ENCODE data around the gene ZNF423. TPM values are rescaled to one million over a fixed set of nuclear protein-coding genes. Genes with fewer than 3 reads are reported as not detected.

Gene ZNF423
- total RNA-seq, 1 donor from 2014 or later: 16.7 TPM

DNA sequence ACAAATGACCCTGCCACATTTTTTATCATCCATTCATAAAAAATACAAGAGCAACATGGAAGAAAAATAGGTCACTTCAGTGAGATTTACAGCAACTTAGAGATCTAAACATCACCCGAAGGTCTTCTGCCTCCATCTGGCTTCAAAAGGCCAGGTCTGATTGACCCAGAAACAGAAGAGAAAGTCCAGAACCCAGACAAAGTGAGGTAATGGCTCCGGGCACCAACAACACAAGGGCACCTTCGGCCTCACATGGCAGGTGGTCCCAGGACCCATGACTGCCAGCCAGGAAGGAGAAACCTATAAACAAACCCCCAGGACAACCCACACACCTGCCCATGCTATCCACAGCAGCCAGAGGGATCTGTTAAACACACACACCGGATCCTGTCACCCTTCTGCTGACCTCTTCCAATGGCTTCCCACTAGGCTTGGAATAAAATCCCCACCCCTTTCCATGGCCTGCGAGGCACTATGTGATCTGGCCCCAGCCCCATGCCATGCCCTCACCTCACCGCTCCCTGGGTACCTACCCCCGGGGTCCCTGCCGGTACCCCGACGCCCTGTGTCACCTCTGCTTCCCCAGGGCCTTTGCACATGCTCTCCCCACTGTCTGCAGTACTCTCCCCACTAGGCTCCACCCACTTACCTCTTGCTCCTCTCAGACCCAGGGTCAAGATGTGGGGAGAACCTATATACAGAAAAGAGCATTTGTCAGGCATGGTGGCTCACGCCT lies 149.1 kb downstream of the ZNF423 start:
- Histone ChIP-seq H3K9ac (ENCODE audit: low read depth in 1 of 3, low read length in 3 of 3) (no peak overlapping the region), H3K4me3 (ENCODE audit: low read length in 3 of 3) (no peak overlapping the region), H3K27ac (ENCODE audit: low read depth, low read length) (no peak overlapping the region), H3K27me3 (ENCODE audit: control insufficient read depth in 3 of 3, insufficient read depth in 3 of 3, low read length in 3 of 3) (no peaks in the 10 kb centered on the region), H3K9me3 (ENCODE audit: control insufficient read depth in 3 of 3, low read length in 3 of 3) (no peaks in the 10 kb centered on the region), H3K4me1 (ENCODE audit: control insufficient read depth in 3 of 3, insufficient read depth in 3 of 3, low read length in 3 of 3) (peaks cover 7 to 26% (median 8%) of the 10 kb centered on the region in 3 donors), H3K36me3 (ENCODE audit: control insufficient read depth in 3 of 3, insufficient read depth in 3 of 3, low read length in 3 of 3) (no peaks in the 10 kb centered on the region)

DNA sequence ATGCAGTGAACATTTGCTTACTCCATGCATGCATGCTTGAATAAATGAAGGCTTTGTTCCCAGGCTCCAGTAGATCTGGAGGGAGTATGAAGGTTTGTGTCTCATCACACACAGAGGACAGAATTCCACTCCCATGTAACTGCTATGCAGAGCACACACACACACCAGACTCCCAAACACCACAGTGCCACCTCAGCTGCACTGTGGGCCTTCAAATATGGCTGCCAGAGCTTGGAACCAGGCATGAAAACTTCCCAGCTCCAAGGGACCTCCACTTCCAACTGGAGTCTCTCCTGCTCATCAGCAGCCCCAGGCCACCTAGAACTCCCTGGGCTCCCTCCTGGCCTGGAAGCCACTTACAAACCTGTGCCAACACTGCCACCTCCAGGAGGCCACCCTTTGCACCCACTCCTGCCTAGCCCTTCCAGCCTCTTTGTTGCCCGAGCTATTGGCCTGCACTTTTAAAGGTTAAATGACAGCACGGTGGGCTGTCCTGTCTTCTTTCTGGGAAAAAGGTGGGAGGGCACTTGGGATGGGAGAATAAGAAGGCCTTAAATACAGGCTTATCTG lies 151.2 kb downstream of the ZNF423 start:
- H3K27me3 ChIP-seq (ENCODE audit: control insufficient read depth in 3 of 3, insufficient read depth in 3 of 3, low read length in 3 of 3): no peaks in the 10 kb centered on the region
- H3K9me3 ChIP-seq (ENCODE audit: control insufficient read depth in 3 of 3, low read length in 3 of 3): no peaks in the 10 kb centered on the region
- H3K4me3 ChIP-seq (ENCODE audit: low read length in 3 of 3): no peak overlapping the region
- H3K27ac ChIP-seq (ENCODE audit: low read depth, low read length): no peak overlapping the region
- H3K9ac ChIP-seq (ENCODE audit: low read depth in 1 of 3, low read length in 3 of 3): no peak overlapping the region
- H3K4me1 ChIP-seq (ENCODE audit: control insufficient read depth in 3 of 3, insufficient read depth in 3 of 3, low read length in 3 of 3): peaks cover 17 to 42% (median 22%) of the 10 kb centered on the region in 3 donors
- H3K36me3 ChIP-seq (ENCODE audit: control insufficient read depth in 3 of 3, insufficient read depth in 3 of 3, low read length in 3 of 3): no peaks in the 10 kb centered on the region

GRCh38 chr16:49703483-49703882 lies 152.4 kb downstream of the ZNF423 start:
- no peak overlapping the region for H3K27ac ChIP-seq (ENCODE audit: low read depth, low read length)
- H3K4me1 ChIP-seq (ENCODE audit: control insufficient read depth in 3 of 3, insufficient read depth in 3 of 3, low read length in 3 of 3): peaks cover 21 to 43% (median 25%) of the 10 kb centered on the region in 3 donors

GRCh38 chr16:49701789-49702494 lies 154.0 kb downstream of the ZNF423 start:
- Histone ChIP-seq H3K4me1 (ENCODE audit: control insufficient read depth in 3 of 3, insufficient read depth in 3 of 3, low read length in 3 of 3) (peaks cover 21 to 43% (median 25%) of the 10 kb centered on the region in 3 donors), H3K27me3 (ENCODE audit: control insufficient read depth in 3 of 3, insufficient read depth in 3 of 3, low read length in 3 of 3) (no peaks in the 10 kb centered on the region), H3K27ac (ENCODE audit: low read depth, low read length) (no peak overlapping the region), H3K36me3 (ENCODE audit: control insufficient read depth in 3 of 3, insufficient read depth in 3 of 3, low read length in 3 of 3) (no peaks in the 10 kb centered on the region), H3K4me3 (ENCODE audit: low read length in 3 of 3) (no peak overlapping the region), H3K9me3 (ENCODE audit: control insufficient read depth in 3 of 3, low read length in 3 of 3) (no peaks in the 10 kb centered on the region), H3K9ac (ENCODE audit: low read depth in 1 of 3, low read length in 3 of 3) (no peak overlapping the region)

More at GRCh38 chr16:49703483-49703882, 152.4 kb downstream of the ZNF423 start:
- Histone ChIP-seq H3K9ac (ENCODE audit: low read depth in 1 of 3, low read length in 3 of 3) (no peak overlapping the region), H3K36me3 (ENCODE audit: control insufficient read depth in 3 of 3, insufficient read depth in 3 of 3, low read length in 3 of 3) (no peaks in the 10 kb centered on the region), H3K9me3 (ENCODE audit: control insufficient read depth in 3 of 3, low read length in 3 of 3) (no peaks in the 10 kb centered on the region), H3K27me3 (ENCODE audit: control insufficient read depth in 3 of 3, insufficient read depth in 3 of 3, low read length in 3 of 3) (no peaks in the 10 kb centered on the region), H3K4me3 (ENCODE audit: low read length in 3 of 3) (no peak overlapping the region)

- H3K9me3 ChIP-seq (ENCODE audit: control insufficient read depth in 3 of 3, low read length in 3 of 3): no peaks in the 10 kb centered on the region
- H3K36me3 ChIP-seq (ENCODE audit: control insufficient read depth in 3 of 3, insufficient read depth in 3 of 3, low read length in 3 of 3): no peaks in the 10 kb centered on the region
- peaks cover 21 to 43% (median 25%) of the 10 kb centered on the region in 3 donors for H3K4me1 ChIP-seq (ENCODE audit: control insufficient read depth in 3 of 3, insufficient read depth in 3 of 3, low read length in 3 of 3)
- H3K27ac ChIP-seq (ENCODE audit: low read depth, low read length): no peak overlapping the region
- H3K27me3 ChIP-seq (ENCODE audit: control insufficient read depth in 3 of 3, insufficient read depth in 3 of 3, low read length in 3 of 3): no peaks in the 10 kb centered on the region
- peak overlapping the region in 1 of 3 donors; percentile 32 for H3K9ac ChIP-seq (ENCODE audit: low read depth in 1 of 3, low read length in 3 of 3)
- no peak overlapping the region for H3K4me3 ChIP-seq (ENCODE audit: low read length in 3 of 3)
Measured at GRCh38 chr16:49701065-49701685, 154.7 kb downstream of the ZNF423 start.

DNA sequence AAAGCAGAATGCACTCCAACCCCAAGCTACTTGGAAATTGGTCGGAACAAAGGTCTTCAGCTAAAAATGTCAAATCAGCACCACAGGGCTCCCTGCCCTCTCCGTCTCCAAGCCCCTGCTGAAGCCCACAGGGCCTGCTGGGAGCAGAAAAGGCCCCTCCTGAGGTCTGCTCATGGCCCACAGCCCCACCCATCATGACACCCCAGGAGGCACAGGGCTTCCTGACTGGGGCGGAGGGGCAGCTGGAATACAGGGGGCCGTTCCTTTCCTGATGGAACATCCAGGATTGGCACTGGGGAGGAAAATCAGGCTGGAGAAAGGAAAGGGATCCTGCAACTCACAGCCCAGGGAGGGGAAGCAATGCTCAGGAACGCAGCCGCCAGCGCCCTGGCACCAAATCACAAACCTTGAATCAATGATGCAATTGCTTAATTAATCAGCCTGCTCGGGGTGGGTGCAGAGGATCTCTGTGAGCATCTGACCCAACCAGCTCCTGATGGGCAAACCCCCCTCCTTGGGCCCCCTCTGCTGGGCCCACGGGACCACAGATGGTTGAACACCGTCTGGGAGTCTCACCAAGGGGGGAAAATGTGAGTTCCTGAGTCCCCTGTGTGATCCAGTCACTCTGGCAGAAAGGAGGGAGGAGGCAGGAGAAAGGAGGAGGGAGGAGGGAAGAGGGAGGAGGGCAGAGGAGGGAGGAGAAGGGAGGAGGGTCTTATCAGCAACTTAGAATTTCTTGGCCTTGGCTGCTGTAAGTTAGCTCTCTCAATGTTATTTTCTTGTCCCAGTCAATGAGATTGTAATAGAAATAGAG lies 155.5 kb downstream of the ZNF423 start:
- Histone ChIP-seq H3K36me3 (ENCODE audit: control insufficient read depth in 3 of 3, insufficient read depth in 3 of 3, low read length in 3 of 3) (no peaks in the 10 kb centered on the region), H3K27me3 (ENCODE audit: control insufficient read depth in 3 of 3, insufficient read depth in 3 of 3, low read length in 3 of 3) (no peaks in the 10 kb centered on the region), H3K9ac (ENCODE audit: low read depth in 1 of 3, low read length in 3 of 3) (peak overlapping the region in 2 of 3 donors; percentile 20 to 32), H3K4me1 (ENCODE audit: control insufficient read depth in 3 of 3, insufficient read depth in 3 of 3, low read length in 3 of 3) (peaks cover 21 to 40% (median 25%) of the 10 kb centered on the region in 3 donors), H3K27ac (ENCODE audit: low read depth, low read length) (peak overlapping the region; percentile 34), H3K9me3 (ENCODE audit: control insufficient read depth in 3 of 3, low read length in 3 of 3) (no peaks in the 10 kb centered on the region), H3K4me3 (ENCODE audit: low read length in 3 of 3) (no peak overlapping the region)

- no peak overlapping the region for H3K9ac ChIP-seq (ENCODE audit: low read depth in 1 of 3, low read length in 3 of 3)
- peaks cover 21 to 40% (median 25%) of the 10 kb centered on the region in 3 donors for H3K4me1 ChIP-seq (ENCODE audit: control insufficient read depth in 3 of 3, insufficient read depth in 3 of 3, low read length in 3 of 3)
- H3K9me3 ChIP-seq (ENCODE audit: control insufficient read depth in 3 of 3, low read length in 3 of 3): no peaks in the 10 kb centered on the region
- no peaks in the 10 kb centered on the region for H3K27me3 ChIP-seq (ENCODE audit: control insufficient read depth in 3 of 3, insufficient read depth in 3 of 3, low read length in 3 of 3)
- peak overlapping the region; percentile 34 for H3K27ac ChIP-seq (ENCODE audit: low read depth, low read length)
- no peaks in the 10 kb centered on the region for H3K36me3 ChIP-seq (ENCODE audit: control insufficient read depth in 3 of 3, insufficient read depth in 3 of 3, low read length in 3 of 3)
- H3K4me3 ChIP-seq (ENCODE audit: low read length in 3 of 3): no peak overlapping the region
Measured at GRCh38 chr16:49699841-49700175, 156.1 kb downstream of the ZNF423 start.

DNA sequence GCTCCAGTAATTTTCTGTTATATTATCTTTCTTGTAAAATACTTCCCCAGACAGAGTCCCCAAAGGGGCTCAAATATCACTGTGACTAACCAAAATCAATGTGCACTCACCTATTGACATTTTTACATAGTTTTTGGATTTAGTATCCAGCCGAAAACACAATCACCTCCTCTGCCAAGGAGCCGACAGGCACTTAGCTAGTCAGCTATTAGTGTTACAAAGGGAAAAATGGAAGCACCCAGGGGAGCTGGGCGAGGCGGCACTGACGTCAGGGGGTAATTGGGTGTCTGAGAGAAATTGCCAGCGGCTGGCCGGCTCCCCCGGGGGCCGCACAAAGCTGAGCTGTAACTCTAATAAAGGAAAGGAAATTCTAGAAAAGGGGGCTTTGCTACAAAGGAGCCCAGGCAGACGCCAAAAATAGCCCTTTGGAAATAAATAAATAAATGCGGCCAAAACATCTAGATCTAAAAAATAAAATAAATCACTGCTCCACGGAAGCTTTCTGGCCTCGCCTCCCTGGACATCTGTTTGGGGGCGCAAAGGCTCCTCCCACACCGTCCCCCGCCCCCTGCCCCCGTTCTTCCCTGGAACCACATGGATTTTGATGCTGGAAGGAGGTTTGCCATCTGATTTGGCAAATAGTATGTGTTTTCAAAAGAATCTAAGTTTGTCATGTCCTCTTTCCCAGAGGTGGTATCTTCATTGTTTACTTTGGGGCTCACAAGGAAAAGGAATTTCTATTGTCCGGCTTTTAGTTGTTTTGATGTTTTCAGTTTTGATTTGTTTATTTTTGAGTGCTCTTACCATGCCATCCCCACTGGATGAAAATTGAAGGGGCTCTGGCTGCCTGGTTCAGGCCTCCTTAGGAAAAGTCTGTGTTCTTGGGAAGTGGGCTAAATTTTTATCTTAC lies 156.7 kb downstream of the ZNF423 start:
- Histone ChIP-seq H3K9me3 (ENCODE audit: control insufficient read depth in 3 of 3, low read length in 3 of 3) (no peaks in the 10 kb centered on the region), H3K4me1 (ENCODE audit: control insufficient read depth in 3 of 3, insufficient read depth in 3 of 3, low read length in 3 of 3) (peaks cover 19 to 37% (median 25%) of the 10 kb centered on the region in 3 donors), H3K9ac (ENCODE audit: low read depth in 1 of 3, low read length in 3 of 3) (peak overlapping the region in 1 of 3 donors; percentile 25), H3K27ac (ENCODE audit: low read depth, low read length) (peak overlapping the region; percentile 34), H3K27me3 (ENCODE audit: control insufficient read depth in 3 of 3, insufficient read depth in 3 of 3, low read length in 3 of 3) (no peaks in the 10 kb centered on the region), H3K36me3 (ENCODE audit: control insufficient read depth in 3 of 3, insufficient read depth in 3 of 3, low read length in 3 of 3) (no peaks in the 10 kb centered on the region), H3K4me3 (ENCODE audit: low read length in 3 of 3) (no peak overlapping the region)

DNA sequence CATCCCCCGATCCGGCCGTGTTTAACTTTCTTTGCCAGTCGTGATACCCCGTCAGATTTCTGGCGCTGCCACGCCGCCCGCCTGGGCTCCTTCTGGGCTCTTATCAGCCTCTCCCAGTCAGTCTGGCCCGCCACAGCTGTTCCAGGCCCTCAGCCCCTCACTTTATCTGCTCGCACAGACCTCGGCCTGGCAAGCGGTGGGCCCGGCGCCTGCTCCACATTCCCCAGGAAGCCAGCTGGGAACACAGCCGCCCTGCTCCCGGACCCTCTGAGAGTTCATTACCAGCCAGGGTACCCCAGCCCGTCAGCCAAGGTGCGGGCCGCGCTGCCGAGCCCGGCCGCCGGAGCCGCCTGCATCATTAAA lies 157.5 kb downstream of the ZNF423 start:
- Histone ChIP-seq H3K9me3 (ENCODE audit: control insufficient read depth in 3 of 3, low read length in 3 of 3) (no peaks in the 10 kb centered on the region), H3K9ac (ENCODE audit: low read depth in 1 of 3, low read length in 3 of 3) (no peak overlapping the region), H3K27me3 (ENCODE audit: control insufficient read depth in 3 of 3, insufficient read depth in 3 of 3, low read length in 3 of 3) (no peaks in the 10 kb centered on the region), H3K27ac (ENCODE audit: low read depth, low read length) (no peak overlapping the region), H3K4me1 (ENCODE audit: control insufficient read depth in 3 of 3, insufficient read depth in 3 of 3, low read length in 3 of 3) (peaks cover 17 to 31% (median 21%) of the 10 kb centered on the region in 3 donors), H3K4me3 (ENCODE audit: low read length in 3 of 3) (no peak overlapping the region), H3K36me3 (ENCODE audit: control insufficient read depth in 3 of 3, insufficient read depth in 3 of 3, low read length in 3 of 3) (no peaks in the 10 kb centered on the region)
